ENCODE data around the gene ILF2. TPM values are rescaled to one million over a fixed set of nuclear protein-coding genes. Genes with fewer than 3 reads are reported as not detected.

Gene ILF2
- total RNA-seq, 1 donor from 2014 or later = 185 TPM

GRCh38 chr1:153685544-153686340 is 14.9 kb upstream of the ILF2 start:
- Histone ChIP-seq H3K9me3 (ENCODE audit: insufficient read depth, low read depth, low read length) (no peaks in the 10 kb centered on the region), H3K9ac (ENCODE audit: low read length) (no peak overlapping the region), H3K36me3 (ENCODE audit: insufficient read depth, low read length) (no peaks in the 10 kb centered on the region), H3K4me3 (ENCODE audit: insufficient read depth, low read depth, low read length) (no peak overlapping the region), H4K20me1 (ENCODE audit: insufficient read depth, low read length) (no peaks in the 10 kb centered on the region), H3K79me2 (ENCODE audit: insufficient read depth, low read length) (no peaks in the 10 kb centered on the region), H3K27me3 (ENCODE audit: insufficient read depth, low read length) (peaks cover 20% of the 10 kb centered on the region), H3K27ac (ENCODE audit: low read depth, low read length) (no peak overlapping the region), H3K4me1 (ENCODE audit: insufficient read depth, low read length) (no peaks in the 10 kb centered on the region), H2AFZ (ENCODE audit: low read depth, low read length) (no peak overlapping the region), H3K4me2 (ENCODE audit: low read length) (no peak overlapping the region)
- FAIRE-seq (no peak), DNase-seq (ENCODE audit: low read depth) (no peak)
- H3K9me3 Mint-ChIP-seq (ENCODE audit: unreplicated experiment) = peaks cover 2% of the 10 kb centered on the region
- peaks cover 41% of the 10 kb centered on the region for H3K27me3 Mint-ChIP-seq (ENCODE audit: low read depth, unreplicated experiment)
- no peak for TF ChIP-seq EZH2 (IDR thresholded peaks at IDR 0.05; ENCODE audit: insufficient read depth, low read length)
- TF ChIP-seq CTCF (IDR thresholded peaks at IDR 0.05; ENCODE audit: insufficient read depth, low read depth, low read length) = no peak
- H3K27ac Mint-ChIP-seq (ENCODE audit: unreplicated experiment) = no peak overlapping the region
- no peaks in the 10 kb centered on the region for H3K36me3 Mint-ChIP-seq (ENCODE audit: low read depth, unreplicated experiment)
- no peak overlapping the region for H3K4me3 Mint-ChIP-seq (ENCODE audit: unreplicated experiment)
- peaks cover 11% of the 10 kb centered on the region for H3K4me1 Mint-ChIP-seq (ENCODE audit: low read depth, unreplicated experiment)

- no peak for FAIRE-seq
- no peaks in the 10 kb centered on the region for H3K36me3 Mint-ChIP-seq (ENCODE audit: low read depth, unreplicated experiment)
- no peaks in the 10 kb centered on the region for H3K4me1 ChIP-seq (ENCODE audit: insufficient read depth, low read length)
Measured at GRCh38 chr1:153684892-153685291, 14.1 kb upstream of the ILF2 start.

More at GRCh38 chr1:153684892-153685291, 14.1 kb upstream of the ILF2 start:
- Histone ChIP-seq H3K36me3 (ENCODE audit: insufficient read depth, low read length) (no peaks in the 10 kb centered on the region), H3K27ac (ENCODE audit: low read depth, low read length) (no peak overlapping the region), H3K4me2 (ENCODE audit: low read length) (no peak overlapping the region), H3K27me3 (ENCODE audit: insufficient read depth, low read length) (peaks cover 26% of the 10 kb centered on the region), H3K79me2 (ENCODE audit: insufficient read depth, low read length) (no peaks in the 10 kb centered on the region), H3K9ac (ENCODE audit: low read length) (no peak overlapping the region), H3K4me3 (ENCODE audit: insufficient read depth, low read depth, low read length) (no peak overlapping the region), H4K20me1 (ENCODE audit: insufficient read depth, low read length) (no peaks in the 10 kb centered on the region), H3K9me3 (ENCODE audit: insufficient read depth, low read depth, low read length) (no peaks in the 10 kb centered on the region), H2AFZ (ENCODE audit: low read depth, low read length) (no peak overlapping the region)
- no peak overlapping the region for H3K27ac Mint-ChIP-seq (ENCODE audit: unreplicated experiment)
- H3K9me3 Mint-ChIP-seq (ENCODE audit: unreplicated experiment) = peaks cover 2% of the 10 kb centered on the region
- no peak for DNase-seq (ENCODE audit: low read depth)
- TF ChIP-seq EZH2 (IDR thresholded peaks at IDR 0.05; ENCODE audit: insufficient read depth, low read length) (no peak), CTCF (IDR thresholded peaks at IDR 0.05; ENCODE audit: insufficient read depth, low read depth, low read length) (no peak)
- H3K4me3 Mint-ChIP-seq (ENCODE audit: unreplicated experiment) = no peak overlapping the region
- peaks cover 43% of the 10 kb centered on the region for H3K27me3 Mint-ChIP-seq (ENCODE audit: low read depth, unreplicated experiment)
- H3K4me1 Mint-ChIP-seq (ENCODE audit: low read depth, unreplicated experiment) = peaks cover 11% of the 10 kb centered on the region
